ENCODE data around the gene CUX1. TPM values are rescaled to one million over a fixed set of nuclear protein-coding genes. Genes with fewer than 3 reads are reported as not detected.

Gene CUX1
- total and polyA plus RNA-seq, 2 of the 13 experiments (the other 11 are each of a cell fraction or from before 2014, with no cell fraction given), result 13.7 to 14.9 TPM

DNA sequence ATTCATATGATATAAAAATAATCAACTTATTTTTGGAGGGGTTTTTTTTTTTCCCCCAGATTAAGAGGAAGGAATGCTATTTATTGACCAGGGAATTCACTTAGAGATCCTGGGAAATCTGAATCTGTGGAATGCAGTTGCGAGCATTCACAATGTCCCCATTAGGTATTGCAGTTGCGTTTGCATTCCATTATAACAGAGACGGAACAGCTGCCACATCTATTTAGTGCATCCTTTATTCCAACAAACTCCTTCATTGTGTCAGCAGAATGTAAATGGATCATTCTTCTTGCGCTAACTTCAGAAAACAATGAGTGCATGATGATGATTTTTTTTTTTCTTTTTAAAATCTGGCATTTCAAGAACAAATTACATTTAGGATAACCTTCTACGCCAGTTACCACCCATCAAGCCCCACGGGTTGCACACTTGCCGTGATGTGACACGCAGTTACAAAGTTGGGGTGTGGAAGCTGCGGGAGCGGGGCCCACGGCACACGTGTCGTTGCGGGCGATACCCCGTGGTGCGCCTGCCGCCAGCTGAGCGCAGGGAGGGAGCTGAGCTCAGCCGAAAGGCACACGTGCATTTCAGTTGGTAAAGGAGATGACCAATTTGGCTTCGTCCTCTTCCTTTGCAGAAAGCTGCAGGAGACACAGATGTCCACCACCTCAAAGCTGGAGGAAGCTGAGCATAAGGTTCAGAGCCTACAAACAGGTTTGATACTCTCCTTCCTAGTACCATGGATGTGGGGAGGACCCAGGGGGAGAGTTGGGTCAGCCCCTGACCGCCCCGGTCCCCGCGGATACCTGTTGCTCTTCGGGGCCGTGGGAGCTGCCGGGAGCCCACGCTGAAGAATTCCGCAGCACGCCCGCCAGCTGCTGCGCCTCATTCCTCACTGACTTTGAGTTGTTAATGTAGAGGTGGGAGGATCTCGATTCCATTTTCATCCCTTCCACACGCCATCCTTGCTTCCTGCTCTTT is 293.9 kb downstream of the CUX1 start:
- no peak overlapping the region for H3K4me2 ChIP-seq (ENCODE audit: low read depth, low read length)
- H2AFZ ChIP-seq (ENCODE audit: low read length), result no peak overlapping the region
- intact Hi-C loops (cut with micrococcal nuclease; ENCODE audit: unreplicated experiment) (no loop called here), in situ Hi-C loops (cut with HindIII; ENCODE audit: extremely low pct_ligation_motif_present, low pct_unique_long_range_greater_than_20kb) (no loop called here)
- FAIRE-seq, result no peak
- peaks cover 3 to 55% of the 10 kb centered on the region in 2 experiments; a peak in 4 of 5 replicates for H3K36me3 ChIP-seq (replicated peaks in 1 of 2; ENCODE audit: control insufficient read depth in 1 of 2, insufficient read depth in 2 of 2, low read length in 2 of 2)
- 98% methylated on average over 36 of the region's 36 CpGs for WGBS (ENCODE audit: low lambda C conversion rate)
- TF ChIP-seq AGO2 (optimal IDR thresholded peaks at IDR 0.05; ENCODE audit: low read depth, low read length) (peak; percentile 42), HHEX (CRISPR knock-in tag; IDR thresholded peaks at IDR 0.05) (no peak)
- no peak overlapping the region for H3K27ac ChIP-seq (ENCODE audit: extremely low read length, insufficient read depth, low read length)
- no peak overlapping the region for H3K9ac ChIP-seq (ENCODE audit: insufficient read depth, low read depth, low read length)
- H3K4me3 ChIP-seq (replicated peaks in 1 of 3; ENCODE audit: insufficient read depth in 1 of 3, low read depth in 2 of 3, low read length in 3 of 3), result no peak overlapping the region
- no TSS peak for BruUV-seq (replicated peaks)
- no peak for ATAC-seq
- no peaks in the 10 kb centered on the region for H4K20me1 ChIP-seq (ENCODE audit: insufficient read depth, low read length)
- no peak for DNase-seq (ENCODE audit: low spot score)
- no peaks in the 10 kb centered on the region for H3K9me3 ChIP-seq (ENCODE audit: low read length)
- no peaks in the 10 kb centered on the region for H3K4me1 ChIP-seq (ENCODE audit: insufficient read depth, low read length)
- POLR2A ChIA-PET, result no interaction called here
- CTCF ChIA-PET (ENCODE audit: low intra/inter-chr PET ratio, low total read pairs), result no interaction called here
- H3K79me2 ChIP-seq (ENCODE audit: insufficient read depth, low read length), result no peaks in the 10 kb centered on the region
- no peaks in the 10 kb centered on the region for H3K27me3 ChIP-seq (ENCODE audit: control insufficient read depth in 1 of 2, insufficient read depth in 2 of 2, low read length in 2 of 2)

DNA sequence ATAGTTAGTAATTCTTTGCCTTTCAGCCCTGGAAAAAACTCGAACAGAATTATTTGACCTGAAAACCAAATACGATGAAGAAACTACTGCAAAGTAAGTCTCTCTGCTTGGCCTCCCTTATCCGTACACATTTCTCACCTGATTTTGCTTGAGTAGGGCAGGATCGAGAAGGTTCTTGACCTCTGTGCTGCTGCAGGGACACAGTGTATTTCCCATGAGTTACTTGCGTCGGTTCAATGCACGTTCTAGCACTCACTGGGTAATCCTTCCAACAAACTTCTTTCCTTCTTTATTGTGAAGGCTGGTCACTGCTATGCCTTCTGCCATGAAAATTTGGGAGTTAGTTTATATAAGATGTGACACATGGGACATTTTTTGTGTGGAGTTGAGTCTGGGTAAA is 297.8 kb downstream of the CUX1 start:
- Histone ChIP-seq H3K9ac (ENCODE audit: insufficient read depth, low read depth, low read length) (no peak overlapping the region), H3K79me2 (ENCODE audit: insufficient read depth, low read length) (no peaks in the 10 kb centered on the region), H3K36me3 (replicated peaks in 1 of 2; ENCODE audit: control insufficient read depth in 1 of 2, insufficient read depth in 2 of 2, low read length in 2 of 2) (peaks cover 4 to 44% of the 10 kb centered on the region in 2 experiments; a peak in 4 of 5 replicates), H3K4me3 (replicated peaks in 1 of 3; ENCODE audit: insufficient read depth in 1 of 3, low read depth in 2 of 3, low read length in 3 of 3) (no peak overlapping the region), H2AFZ (ENCODE audit: low read length) (no peak overlapping the region), H3K27ac (ENCODE audit: extremely low read length, insufficient read depth, low read length) (no peak overlapping the region), H3K4me1 (ENCODE audit: insufficient read depth, low read length) (peaks cover 10% of the 10 kb centered on the region), H3K27me3 (ENCODE audit: control insufficient read depth in 1 of 2, insufficient read depth in 2 of 2, low read length in 2 of 2) (no peaks in the 10 kb centered on the region), H3K9me3 (ENCODE audit: low read length) (no peaks in the 10 kb centered on the region), H4K20me1 (ENCODE audit: insufficient read depth, low read length) (no peaks in the 10 kb centered on the region), H3K4me2 (ENCODE audit: low read depth, low read length) (no peak overlapping the region)
- intact Hi-C loops (cut with micrococcal nuclease; ENCODE audit: unreplicated experiment) (no loop called here), in situ Hi-C loops (cut with HindIII; ENCODE audit: extremely low pct_ligation_motif_present, low pct_unique_long_range_greater_than_20kb) (no loop called here)
- TF ChIP-seq BHLHE40 (IDR thresholded peaks at IDR 0.05; ENCODE audit: low read length) (no peak), KLF15 (CRISPR knock-in tag; IDR thresholded peaks at IDR 0.05; ENCODE audit: borderline replicate concordance) (no peak), POLR2AphosphoS5 (IDR thresholded peaks at IDR 0.05; ENCODE audit: low read depth, low read length) (no peak), STAG1 (CRISPR knock-in tag; IDR thresholded peaks at IDR 0.05) (no peak), CBX2 (IDR thresholded peaks at IDR 0.05; ENCODE audit: low read depth, low read length) (no peak), CBX2 (CRISPR knock-in tag; IDR thresholded peaks at IDR 0.05; ENCODE audit: low read depth) (no peak)
- TF ChIP-seq, protein P1, sequence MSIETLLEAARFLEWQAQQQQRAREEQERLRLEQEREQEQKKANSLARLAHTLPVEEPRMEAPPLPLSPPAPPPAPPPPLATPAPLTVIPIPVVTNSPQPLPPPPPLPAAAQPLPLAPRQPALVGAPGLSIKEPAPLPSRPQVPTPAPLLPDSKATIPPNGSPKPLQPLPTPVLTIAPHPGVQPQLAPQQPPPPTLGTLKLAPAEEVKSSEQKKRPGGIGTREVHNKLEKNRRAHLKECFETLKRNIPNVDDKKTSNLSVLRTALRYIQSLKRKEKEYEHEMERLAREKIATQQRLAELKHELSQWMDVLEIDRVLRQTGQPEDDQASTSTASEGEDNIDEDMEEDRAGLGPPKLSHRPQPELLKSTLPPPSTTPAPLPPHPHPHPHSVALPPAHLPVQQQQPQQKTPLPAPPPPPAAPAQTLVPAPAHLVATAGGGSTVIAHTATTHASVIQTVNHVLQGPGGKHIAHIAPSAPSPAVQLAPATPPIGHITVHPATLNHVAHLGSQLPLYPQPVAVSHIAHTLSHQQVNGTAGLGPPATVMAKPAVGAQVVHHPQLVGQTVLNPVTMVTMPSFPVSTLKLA (IDR thresholded peaks at IDR 0.05), result peak; percentile 67
- TF ChIP-seq, protein P2, sequence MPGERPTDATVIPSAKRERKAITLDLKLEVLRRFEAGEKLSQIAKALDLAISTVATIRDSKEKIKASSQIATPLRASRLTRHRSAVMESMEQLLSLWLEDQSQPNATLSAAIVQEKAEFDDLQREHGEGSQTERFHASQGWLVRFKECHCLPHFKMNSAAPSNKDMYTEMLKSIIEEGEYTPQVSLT (CRISPR knock-in tag; IDR thresholded peaks at IDR 0.05; ENCODE audit: borderline replicate concordance, low read depth), result no peak
- POLR2A ChIA-PET, result no interaction called here
- DNase-seq (ENCODE audit: low spot score), result no peak
- FAIRE-seq, result no peak
- CTCF ChIA-PET (ENCODE audit: low intra/inter-chr PET ratio, low total read pairs), result no interaction called here
- no TSS peak for BruUV-seq (replicated peaks)
- 87% methylated on average over 7 of the region's 7 CpGs for WGBS (ENCODE audit: low lambda C conversion rate)
- no peak for ATAC-seq
